Endothelial cell of umbilical vein (primary cell): ENCODE data around the gene CACNA1C. TPM values are rescaled to one million over a fixed set of nuclear protein-coding genes. Genes with fewer than 3 reads are reported as not detected.

Source experiments
- BruUV-seq: library from RNA; stranded (reverse); fragments of 400-500 nt; replicated peaks from 2 replicates; lab custom pipeline; 2021; lab: Mats Ljungman, UMichigan
- CTCF ChIA-PET: fragments of 300-600, 350-600 bp; sonication (Branson Sonifier 250); formaldehyde crosslinking; loops from one replicate; lab custom pipeline; 2021; ENCODE audit warnings: antibody characterized with exemption, inconsistent platforms; lab: Charles Lee
- POLR2A ChIA-PET: fragments of 300-600, 350-600 bp; sonication (Branson Sonifier 250); formaldehyde crosslinking; loops from one replicate; lab custom pipeline; 2021; ENCODE audit warnings: antibody characterized with exemption, inconsistent platforms; lab: Charles Lee
- DNase-seq: peaks from one replicate; pipeline ENCODE4 v3.0.0-alpha.2; 2011; ENCODE audit warnings: low read depth, low spot score
- FAIRE-seq: peaks from 2 replicates; lab custom pipeline; 2011; peaks lifted over from hg19 to GRCh38; lab: Jason Lieb, UNC
- H2AFZ ChIP-seq: 2 replicates; pipeline ENCODE4 v1.6.0; 2012; ENCODE audit warnings: low read depth, low read length, control low read depth, inconsistent platforms
- H3K27ac ChIP-seq: 2 replicates; pipeline ENCODE4 v1.5.1; 2011; ENCODE audit warnings: low read depth, mild to moderate bottlenecking, control low read depth, low read length, moderate library complexity; ENCODE audit not compliant: insufficient read depth
- H3K27me3 ChIP-seq, 2 experiments: 2 replicates each; pipeline versions ENCODE4 v1.6.0 to v1.6.1; 2011; ENCODE audit warnings: low read length in 2 of 2, mixed read lengths in 1 of 2; ENCODE audit not compliant: control insufficient read depth in 2 of 2, insufficient read depth in 2 of 2
- H3K36me3 ChIP-seq, 2 experiments: 2 replicates in 1 of 2; 3 replicates in 1 of 2; pipeline ENCODE4 v1.5.1; 2011; ENCODE audit warnings: low read length in 2 of 2, mild to moderate bottlenecking in 1 of 2, moderate library complexity in 1 of 2; ENCODE audit not compliant: control insufficient read depth in 2 of 2, insufficient read depth in 2 of 2; ENCODE audit errors: extremely low read depth in 1 of 2
- H3K4me1 ChIP-seq: 3 replicates; pipeline ENCODE4 v1.5.1; 2011; ENCODE audit warnings: mild to moderate bottlenecking, low read length; ENCODE audit not compliant: control insufficient read depth, insufficient read depth; ENCODE audit errors: extremely low read depth
- H3K4me2 ChIP-seq: 2 replicates; pipeline ENCODE4 v1.6.1; 2011; ENCODE audit warnings: low read length, control low read depth, mixed read lengths; ENCODE audit not compliant: insufficient read depth
- H3K4me3 ChIP-seq, 3 experiments: fragments of 200-600 bp in 1 of 3; sonication (generic), shearing (Covaris generic) in 1 of 3; replicated peaks in 1 of 3; 2 replicates each; pipeline ENCODE4 v1.5.1; 2011 to 2016; ENCODE audit warnings: control low read depth in 3 of 3, low read length in 3 of 3, mild to moderate bottlenecking in 2 of 3, inconsistent platforms in 1 of 3, low read depth in 1 of 3, moderate library complexity in 1 of 3; ENCODE audit not compliant: insufficient read depth in 1 of 3
- H3K79me2 ChIP-seq: 2 replicates; pipeline ENCODE4 v1.6.0; 2012; ENCODE audit warnings: low read length, inconsistent platforms; ENCODE audit not compliant: control insufficient read depth, insufficient read depth
- H3K9ac ChIP-seq: replicated peaks from 2 replicates; pipeline ENCODE3; 2011; ENCODE audit warnings: low read length, control low read depth; ENCODE audit not compliant: insufficient read depth; ENCODE audit errors: extremely low read depth
- H3K9me1 ChIP-seq: replicated peaks from 3 replicates; pipeline ENCODE4 v1.6.0; 2011; ENCODE audit warnings: mild to moderate bottlenecking, low read length; ENCODE audit not compliant: control insufficient read depth, insufficient read depth; ENCODE audit errors: extremely low read depth
- H3K9me3 ChIP-seq: replicated peaks from 2 replicates; pipeline ENCODE4 v1.5.1; 2012; ENCODE audit warnings: low read length, inconsistent platforms; ENCODE audit not compliant: control insufficient read depth, insufficient read depth
- H4K20me1 ChIP-seq: replicated peaks from 2 replicates; pipeline ENCODE3; 2011; ENCODE audit warnings: mild to moderate bottlenecking, low read length; ENCODE audit not compliant: control insufficient read depth, insufficient read depth; ENCODE audit errors: extremely low read depth
- CTCF ChIP-seq, 2 donors: IDR thresholded peaks; 1 replicate in 1 of 2; 2 replicates in 1 of 2; pipeline ENCODE4 v1.5.1; 2011; ENCODE audit warnings: low read length in 2 of 2, mild to moderate bottlenecking in 2 of 2, moderate library complexity in 2 of 2, control low read depth in 1 of 2, inconsistent platforms in 1 of 2, low read depth in 1 of 2; ENCODE audit not compliant: insufficient read depth in 1 of 2; ENCODE audit errors: extremely low read depth in 1 of 2
- EZH2 ChIP-seq: IDR thresholded peaks from 2 replicates; pipeline ENCODE4 v1.6.1; 2012; ENCODE audit warnings: borderline replicate concordance, low read depth, mild to moderate bottlenecking, moderate library complexity, low read length, inconsistent platforms; ENCODE audit not compliant: severe bottlenecking
- FOS ChIP-seq: IDR thresholded peaks from 2 replicates; pipeline ENCODE4 v1.6.1; 2011; ENCODE audit warnings: mild to moderate bottlenecking, low read length, moderate library complexity, borderline replicate concordance; ENCODE audit not compliant: insufficient read depth
- GATA2 ChIP-seq: IDR thresholded peaks from 2 replicates; pipeline ENCODE4 v1.7.0; 2011; ENCODE audit warnings: low read depth, mild to moderate bottlenecking, moderate library complexity, mixed read lengths, low read length; ENCODE audit not compliant: insufficient read length, insufficient read depth
- JUN ChIP-seq: IDR thresholded peaks from 2 replicates; pipeline ENCODE4 v1.6.1; 2011; ENCODE audit warnings: borderline replicate concordance, low read depth; ENCODE audit not compliant: insufficient read length, insufficient read depth
- MAX ChIP-seq: IDR thresholded peaks from 2 replicates; pipeline ENCODE4 v1.6.1; 2011; ENCODE audit not compliant: insufficient read depth, insufficient read length
- MYC ChIP-seq: IDR thresholded peaks from one replicate; pipeline ENCODE4 v1.6.1; 2011; ENCODE audit warnings: mild to moderate bottlenecking, low read depth, low read length
- POLR2A ChIP-seq: IDR thresholded peaks from 2 replicates; pipeline ENCODE4 v1.6.1; 2012; ENCODE audit warnings: low read depth, mild to moderate bottlenecking, control low read depth, low read length
- POLR2AphosphoS5 ChIP-seq: IDR thresholded peaks from 2 replicates; pipeline ENCODE4 v1.6.1; 2012; ENCODE audit warnings: low read depth, mild to moderate bottlenecking, control low read depth, low read length, moderate library complexity; ENCODE audit not compliant: insufficient read depth
- dilution Hi-C: fragments of 300-500 bp; cut with MboI; formaldehyde crosslinking; loops from one replicate; pipeline ENCODE4 v1.15.0; 2019; ENCODE audit warnings: low sequenced_read_pairs; ENCODE audit not compliant: extremely low pct_ligation_motif_present
- intact Hi-C: fragments of 100-400 bp; cut with micrococcal nuclease; formaldehyde crosslinking; loops from one replicate; pipeline ENCODE4 v1.10.0; 2022
- polyA plus RNA-seq, 4 experiments: library from polyadenylated mRNA; depleted of rRNA in 3 of 4; stranded (reverse) in 3 of 4; unstranded in 1 of 4; fragments of >200 nt; gene quantifications; 2 replicates each; pipeline versions ENCODE4 v1.2.1 to v1.2.3, GENCODE V29; 2011 to 2012; ENCODE audit warnings: missing spikeins in 1 of 4
- total RNA-seq: library from RNA; stranded (reverse); gene quantifications from 2 replicates; pipeline ENCODE4 v1.2.3, GENCODE V29; 2021

The CACNA1C gene
- total and polyA plus RNA-seq, 2 donors (not counting 3 experiments of a cell fraction or from before 2014, with no cell fraction given): not detected

DNA sequence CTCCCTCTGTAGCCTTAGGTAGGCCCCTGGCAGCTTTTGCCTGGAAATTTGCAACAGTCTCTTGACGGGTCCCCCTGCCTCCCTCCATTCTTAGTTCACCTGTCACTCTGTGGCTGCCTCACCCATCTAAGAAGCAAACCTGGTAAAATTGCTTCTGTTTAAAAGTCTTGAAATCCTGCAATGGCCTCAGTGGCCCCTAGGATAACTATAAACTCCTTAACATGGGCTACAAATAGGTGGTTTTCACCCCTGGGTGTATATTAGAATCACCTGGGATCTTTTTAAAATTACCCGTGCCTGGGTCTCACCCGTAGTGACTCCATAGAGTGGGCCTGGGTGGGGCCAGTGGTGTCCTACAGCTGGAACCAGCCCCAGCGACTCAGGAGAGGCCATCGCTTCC is 332.7 kb downstream of the CACNA1C start:
- no peak overlapping the region for H3K4me2 ChIP-seq
- DNase-seq: no peak
- no peaks in the 10 kb centered on the region for H3K4me1 ChIP-seq
- BruUV-seq: no TSS peak
- POLR2A ChIA-PET: no interaction called here
- no peaks in the 10 kb centered on the region for H3K36me3 ChIP-seq
- intact Hi-C loops: no loop called here
- H3K9ac ChIP-seq: no peak overlapping the region
- no peaks in the 10 kb centered on the region for H4K20me1 ChIP-seq
- CTCF ChIA-PET: interaction anchor here (1.2 kb wide), 1 partner anchor 9 kb away, joined by 4 read pairs; no protein-coding TSS in a partner anchor
- no peaks in the 10 kb centered on the region for H3K9me1 ChIP-seq
- no peaks in the 10 kb centered on the region for H3K27me3 ChIP-seq
- no peak for FAIRE-seq
- dilution Hi-C loops: no loop called here
- H2AFZ ChIP-seq: no peak overlapping the region
- no peaks in the 10 kb centered on the region for H3K9me3 ChIP-seq
- H3K79me2 ChIP-seq: no peaks in the 10 kb centered on the region
- no peak for TF ChIP-seq GATA2
- no peak for TF ChIP-seq EZH2
- no peak for TF ChIP-seq POLR2AphosphoS5
- TF ChIP-seq MYC: no peak
- no peak for TF ChIP-seq FOS
- no peak for TF ChIP-seq JUN
- no peak for TF ChIP-seq POLR2A
- TF ChIP-seq MAX: no peak
- no peak for TF ChIP-seq CTCF (IDR thresholded peaks at IDR 0.05; ENCODE audit: extremely low read depth in 1 of 2, insufficient read depth in 1 of 2, low read depth in 1 of 2, low read length in 2 of 2)
- no peak overlapping the region for H3K27ac ChIP-seq
- no peak overlapping the region for H3K4me3 ChIP-seq
